Measurements from ENCODE around the gene GRM7.

Gene GRM7

GRCh38 chr3:7744850-7745249 is 883.9 kb downstream of the GRM7 start:
- DNase-seq: no peak

DNA sequence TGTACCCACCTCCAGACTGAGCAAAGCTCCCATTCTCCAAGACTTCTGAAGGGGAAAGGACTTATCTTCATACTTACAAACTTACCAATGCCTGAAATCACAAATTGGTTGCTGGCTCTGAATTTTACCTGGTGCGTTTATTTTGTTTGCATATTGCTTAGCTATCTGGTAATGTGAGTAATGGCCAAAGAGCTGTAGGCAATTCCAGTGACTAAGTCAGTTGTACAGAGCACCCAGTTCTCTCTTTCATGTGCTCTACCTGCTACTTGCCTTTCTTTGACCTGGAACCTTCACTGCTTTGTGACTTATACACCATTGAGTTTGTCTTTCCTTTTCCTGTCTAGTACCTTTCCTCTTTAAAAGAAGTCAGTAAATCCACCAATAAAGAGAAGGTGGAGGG is 884.8 kb downstream of the GRM7 start:
- no peak for DNase-seq

DNA sequence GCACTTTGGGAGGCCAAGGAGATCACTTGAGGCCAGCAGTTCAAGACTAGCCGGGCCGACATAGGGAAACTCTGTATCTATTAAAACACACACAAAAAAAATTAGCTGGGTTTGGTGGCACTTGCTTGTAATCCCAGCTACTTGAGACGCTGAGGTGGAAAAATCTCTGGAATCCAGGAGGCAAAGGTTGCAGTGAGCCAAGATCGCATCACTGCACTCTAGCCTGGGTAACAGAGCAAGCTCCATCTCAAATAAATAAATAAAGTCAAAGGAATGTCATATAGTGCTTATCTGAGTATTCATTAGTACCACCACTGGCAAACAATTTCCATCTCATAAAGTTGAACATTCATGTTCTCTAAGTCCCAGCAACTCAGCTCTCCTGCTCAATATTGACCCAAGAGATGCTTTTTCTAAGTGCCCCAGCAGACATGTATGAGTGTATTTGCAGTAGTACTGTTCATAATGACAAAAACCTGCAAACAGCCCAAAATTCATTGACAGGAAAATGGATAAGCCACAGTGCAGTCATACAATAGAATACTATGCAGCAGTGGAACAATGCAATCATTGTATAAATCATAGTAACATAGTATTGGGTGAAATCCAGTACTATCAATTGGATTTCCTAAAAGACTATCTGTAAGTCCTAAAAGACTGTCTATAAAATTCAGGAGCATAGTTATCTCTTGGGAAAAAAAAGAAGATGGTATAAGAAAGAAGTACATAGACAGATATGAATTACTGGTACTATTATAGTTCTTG is 889.2 kb downstream of the GRM7 start:
- DNase-seq: no peak

- DNase-seq: no peak
These were observed 891.1 kb downstream of the GRM7 start for GRCh38 chr3:7752005-7752404.

- no peak for DNase-seq
These were observed 893.9 kb downstream of the GRM7 start for GRCh38 chr3:7754653-7755441.

DNA sequence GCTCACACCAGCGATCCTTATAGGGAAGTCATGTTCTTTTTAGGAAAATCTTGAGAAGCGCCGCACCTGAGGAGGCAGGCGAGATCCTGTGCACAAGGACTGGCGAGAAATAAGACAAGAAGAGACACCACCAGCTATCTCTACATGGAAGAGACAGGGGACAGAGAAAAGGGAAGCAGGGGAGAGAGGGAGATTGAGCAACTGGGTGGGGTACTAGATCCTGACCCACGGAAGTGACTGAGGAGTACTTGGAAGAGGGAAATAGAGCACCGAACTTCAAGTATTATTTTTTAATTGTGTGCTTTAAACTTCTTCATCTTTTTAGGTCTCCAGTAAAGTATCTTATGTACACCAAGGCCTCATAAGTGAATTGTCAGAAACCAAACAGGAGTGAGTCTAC is 898.7 kb downstream of the GRM7 start:
- DNase-seq: no peak

DNA sequence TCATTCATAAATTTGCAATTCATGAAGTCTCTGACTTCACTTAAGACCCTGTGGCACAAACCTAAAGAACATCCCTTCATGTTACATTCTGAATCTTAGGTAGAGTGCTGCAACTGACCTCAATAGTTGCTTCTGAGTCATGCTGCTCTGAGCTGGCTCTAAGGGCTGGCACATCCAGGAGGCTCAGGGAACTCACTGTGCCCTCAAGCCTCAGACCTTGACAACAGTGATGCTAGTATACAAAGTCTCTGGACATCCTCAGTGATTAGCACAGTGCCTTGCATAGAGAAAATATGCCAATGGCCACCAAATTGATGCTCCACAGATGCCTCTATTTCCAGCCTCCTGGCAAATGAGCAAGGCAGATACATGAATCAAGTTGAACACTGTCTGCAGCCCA is 899.8 kb downstream of the GRM7 start:
- no peak for DNase-seq

DNA sequence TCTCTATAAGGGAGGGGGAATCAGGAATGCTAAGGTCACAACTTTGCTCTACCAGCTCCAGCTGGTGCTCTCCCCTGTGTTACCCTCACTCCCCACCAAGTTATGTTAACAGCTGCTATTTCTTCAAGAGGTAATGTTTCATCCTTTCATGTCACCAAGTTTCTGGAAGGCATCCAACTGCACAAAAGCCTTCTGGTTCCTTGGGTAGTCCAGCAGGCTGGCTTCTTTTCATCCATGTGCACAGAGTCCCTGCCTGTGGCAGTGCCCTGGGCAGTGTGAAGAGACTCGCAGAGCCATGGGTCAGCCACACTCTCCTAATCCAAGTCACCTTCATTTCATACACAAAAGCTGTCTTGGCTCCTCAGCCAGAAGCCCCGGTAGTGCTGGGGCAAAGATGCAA is 903.2 kb downstream of the GRM7 start:
- no peak for DNase-seq

- no peak for DNase-seq
These were observed 905.6 kb downstream of the GRM7 start for GRCh38 chr3:7766530-7766929.

DNA sequence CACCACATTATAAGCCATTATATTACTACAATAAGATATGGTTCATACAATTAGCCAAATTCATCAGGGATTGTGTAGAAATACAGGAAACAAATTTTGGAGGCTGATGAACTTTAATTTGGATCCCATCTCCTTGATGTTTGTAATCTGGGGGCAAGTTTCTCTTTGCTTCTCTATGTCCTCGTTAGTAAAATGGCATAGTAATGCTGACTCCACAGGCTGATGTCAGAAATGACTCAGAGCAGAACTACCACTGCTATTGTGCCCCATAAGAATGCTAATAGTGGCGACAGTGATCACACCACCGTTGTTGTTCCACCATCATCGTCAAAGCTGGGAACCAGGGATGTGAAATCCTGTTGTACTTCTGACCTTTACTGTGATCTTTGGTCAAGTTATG is 918.4 kb downstream of the GRM7 start:
- DNase-seq: no peak

DNA sequence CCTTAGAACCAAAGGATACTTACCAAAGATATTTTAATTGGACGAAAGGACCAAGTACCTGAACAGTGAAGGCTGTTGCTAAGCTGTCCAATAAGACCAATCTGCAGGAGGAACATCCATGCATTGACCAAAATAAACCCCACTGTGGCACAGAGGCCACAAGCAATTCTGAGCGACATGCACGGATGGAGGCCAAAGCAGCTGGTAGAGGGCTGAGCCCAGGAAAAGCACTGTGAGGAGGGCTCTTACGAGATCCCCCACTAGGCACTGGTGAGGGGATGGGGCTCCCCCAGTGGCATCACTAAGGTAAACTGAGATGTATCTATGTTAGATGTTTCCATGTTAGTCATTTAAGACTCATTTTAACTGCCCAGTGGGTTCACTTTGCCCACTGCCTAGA is 920.5 kb downstream of the GRM7 start:
- DNase-seq: no peak

GRCh38 chr3:7787871-7788828 is 927.2 kb downstream of the GRM7 start:
- DNase-seq: no peak

GRCh38 chr3:7788881-7789280 is 928.0 kb downstream of the GRM7 start:
- DNase-seq: no peak

DNA sequence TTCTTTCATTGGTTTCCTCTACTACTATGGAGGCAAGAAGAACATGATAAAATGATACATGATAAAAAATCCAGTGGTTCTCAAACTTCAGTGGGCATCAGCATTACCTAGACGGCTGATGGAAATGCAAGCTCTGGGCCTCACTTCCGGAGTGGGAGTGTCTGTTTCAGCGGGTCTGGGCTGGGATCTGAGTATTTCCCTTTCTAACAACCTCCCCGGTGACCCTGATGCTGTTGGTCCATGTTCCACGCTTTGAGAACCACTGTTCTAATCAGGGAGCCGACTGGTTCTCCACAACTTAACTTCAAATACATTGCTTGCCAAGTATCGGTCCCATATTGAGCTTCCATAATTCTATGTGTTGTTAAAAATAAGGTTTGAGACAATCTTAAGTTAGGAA is 928.4 kb downstream of the GRM7 start:
- DNase-seq: no peak

DNA sequence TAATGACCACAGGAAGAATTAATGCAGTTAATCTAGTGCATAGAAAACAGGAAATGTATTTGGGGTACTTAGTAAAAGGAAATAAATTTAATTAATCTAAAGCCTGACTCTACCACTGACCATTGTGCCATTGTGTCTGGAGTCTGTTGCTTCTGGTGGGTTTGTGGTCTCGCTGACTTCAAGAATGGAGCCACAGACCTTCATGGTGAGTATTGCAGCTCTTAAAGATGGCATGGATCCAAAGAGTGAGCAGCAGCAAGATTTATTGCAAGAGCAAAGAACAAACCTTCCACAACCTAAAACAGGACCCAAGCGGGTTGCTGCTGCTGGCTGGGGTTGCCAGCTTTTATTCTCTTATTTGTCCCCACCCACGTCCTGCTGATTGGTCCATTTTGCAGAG is 929.2 kb downstream of the GRM7 start:
- DNase-seq: no peak

Data from NCI-H748 treated with DMSO at 0.1 percent for 48 hours (cell line).